Measurements from ENCODE around the gene SREBF2.

The SREBF2 gene

DNA sequence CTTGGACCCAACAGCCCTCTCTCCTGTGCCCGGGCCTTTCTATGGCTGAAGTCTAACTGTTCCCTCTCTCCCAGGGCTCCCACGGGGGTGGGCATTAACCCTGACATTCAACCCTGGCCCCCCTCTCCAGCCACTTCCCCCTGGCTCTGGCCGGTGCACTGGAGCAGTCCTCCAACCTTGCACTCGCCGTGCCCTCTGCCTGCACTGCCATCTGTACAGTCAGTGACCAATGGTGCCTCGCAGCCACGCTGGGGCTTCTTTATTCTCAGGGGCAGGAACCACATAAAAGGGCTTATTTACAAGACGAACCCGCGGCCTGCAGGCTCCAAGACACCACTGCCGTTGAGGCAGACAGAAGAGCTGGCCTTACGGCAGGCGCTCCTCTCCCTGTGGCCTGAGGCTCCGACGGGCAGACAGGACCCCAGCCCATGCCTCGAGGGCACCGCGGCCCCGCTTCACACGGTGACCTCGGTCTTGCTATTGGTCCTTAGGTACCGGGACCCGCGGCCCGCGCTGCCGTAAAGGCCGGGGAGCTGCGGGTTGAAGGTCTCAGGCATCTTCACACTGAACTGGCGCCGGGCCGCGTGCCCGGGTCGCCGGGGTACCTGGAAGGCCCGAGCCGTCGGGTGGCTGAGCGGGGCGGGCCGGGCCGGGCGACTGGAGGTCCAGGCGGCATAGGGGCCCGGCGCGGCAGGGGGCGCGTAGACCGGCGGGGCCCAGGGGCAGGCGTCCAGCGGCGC is 76.6 kb downstream of the SREBF2 start:
- no peak for DNase-seq

DNA sequence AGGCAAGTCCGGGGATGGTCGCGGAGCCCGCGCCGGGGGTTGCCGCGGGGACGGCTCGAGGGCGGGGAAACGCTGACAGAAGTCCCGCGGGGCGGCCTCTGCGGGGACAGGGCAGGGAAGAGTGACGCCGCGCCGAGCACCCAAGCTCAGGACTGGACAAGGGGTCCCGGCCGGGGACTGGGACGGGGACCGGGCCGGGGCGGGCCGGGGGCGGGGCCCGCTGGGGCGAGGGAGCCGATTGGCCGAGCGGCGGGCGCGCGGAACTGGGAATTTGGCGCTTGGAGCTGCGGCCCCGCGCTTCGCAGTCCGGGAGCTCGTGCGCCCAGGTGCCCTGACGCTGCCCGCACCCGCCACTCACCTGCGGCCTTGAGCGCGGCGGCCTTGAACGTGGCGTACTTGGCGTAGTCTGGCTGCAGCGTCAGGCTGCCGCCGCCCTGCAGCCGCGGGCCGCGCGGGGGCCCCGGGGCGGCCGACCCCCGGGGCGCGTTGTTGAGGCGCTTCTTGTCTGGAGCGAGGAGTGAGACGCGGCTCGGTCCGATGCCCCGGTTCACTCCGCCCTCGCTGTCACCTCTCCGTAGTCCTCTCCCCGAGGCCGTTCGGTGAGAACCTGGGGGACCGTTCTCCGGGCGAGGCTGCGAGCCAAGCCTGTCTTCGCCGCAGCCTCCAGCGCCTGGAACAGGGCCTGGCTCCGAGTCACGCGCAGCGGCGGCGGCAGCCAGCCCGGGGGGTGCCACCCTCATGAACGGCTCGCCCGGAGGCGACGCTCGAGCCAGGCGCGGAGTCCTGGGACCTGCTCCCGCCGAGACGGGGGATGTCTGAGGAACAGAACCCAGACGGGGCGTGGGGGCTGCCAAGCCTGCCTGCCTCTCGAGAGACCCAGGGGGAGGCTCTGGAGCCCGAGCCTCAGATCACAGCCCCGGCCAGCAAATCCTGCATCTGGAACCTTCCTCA is 77.4 kb downstream of the SREBF2 start:
- DNase-seq = peak in 1 of 2 donors; percentile 23

GRCh38 chr22:41911001-41911611 is 78.2 kb downstream of the SREBF2 start:
- DNase-seq = no peak

GRCh38 chr22:41912338-41913039 is 79.6 kb downstream of the SREBF2 start:
- DNase-seq = no peak

GRCh38 chr22:41913040-41913719 is 80.3 kb downstream of the SREBF2 start:
- no peak for DNase-seq

GRCh38 chr22:41913842-41914534 is 81.1 kb downstream of the SREBF2 start:
- no peak for DNase-seq

DNA sequence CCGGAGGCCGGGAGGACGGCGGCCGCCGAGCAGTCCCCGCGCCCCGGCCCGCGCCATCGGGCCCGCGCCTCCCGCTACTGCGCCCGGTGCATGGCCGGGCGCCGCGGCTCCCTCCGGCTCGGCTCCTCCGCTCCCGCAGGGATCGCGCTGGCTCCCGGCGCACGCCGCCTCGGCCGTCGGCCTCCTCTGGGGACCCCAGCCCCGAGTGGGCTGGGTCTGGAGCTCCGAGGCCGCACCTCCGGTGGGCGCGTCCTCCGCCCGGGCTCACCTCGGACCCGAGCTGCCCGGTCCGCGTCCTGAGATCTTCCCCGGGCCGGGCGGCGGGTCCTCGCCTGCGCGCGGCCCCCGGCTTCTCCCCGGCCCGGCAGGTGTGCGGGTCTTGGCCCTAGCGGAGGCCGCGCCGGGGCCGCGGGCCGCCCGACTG is 81.7 kb downstream of the SREBF2 start:
- DNase-seq = no peak

GRCh38 chr22:41915035-41915785 is 82.3 kb downstream of the SREBF2 start, which contains the start of gene SHISA8:
Gene SHISA8, minus strand, starts transcription at chr22:41915074. Its CDS starts 407 bp downstream, at chr22:41914667.
- no peak for DNase-seq

DNA sequence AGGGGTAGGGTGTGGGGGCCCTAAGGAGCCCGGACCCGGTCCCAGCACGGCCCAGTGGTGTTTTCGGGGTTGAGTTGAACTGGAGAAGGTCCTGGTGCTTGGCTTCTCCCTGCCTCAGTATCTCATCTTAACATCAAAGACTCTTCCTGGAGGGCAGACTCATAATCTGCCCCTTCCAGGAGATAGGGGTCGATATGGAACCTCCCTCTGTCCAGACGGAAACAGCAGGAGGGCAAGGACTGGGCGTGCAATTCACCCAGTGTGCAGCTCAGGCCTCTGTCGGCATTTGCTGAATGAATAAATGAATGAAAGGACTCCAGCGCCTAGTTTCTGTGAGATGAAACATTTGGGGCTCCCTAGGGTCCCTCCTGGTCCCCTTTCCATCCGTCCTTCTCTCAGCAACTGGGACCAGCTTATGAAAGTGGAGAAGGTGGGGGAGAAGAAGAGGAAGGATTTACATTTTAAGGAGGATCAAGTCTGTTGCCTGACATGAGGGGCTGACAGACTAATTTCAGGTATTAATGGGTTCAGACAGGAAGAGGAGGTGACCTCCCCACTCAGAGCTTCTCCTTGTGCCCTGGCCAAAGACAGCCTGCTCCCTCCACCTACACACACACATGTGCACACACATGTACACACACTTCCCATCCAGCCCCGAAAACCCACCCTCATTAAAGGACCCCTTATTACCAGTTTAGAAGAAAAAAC is 83.0 kb downstream of the SREBF2 start:
- DNase-seq = no peak

GRCh38 chr22:41916745-41917358 is 83.9 kb downstream of the SREBF2 start:
- DNase-seq = no peak

DNA sequence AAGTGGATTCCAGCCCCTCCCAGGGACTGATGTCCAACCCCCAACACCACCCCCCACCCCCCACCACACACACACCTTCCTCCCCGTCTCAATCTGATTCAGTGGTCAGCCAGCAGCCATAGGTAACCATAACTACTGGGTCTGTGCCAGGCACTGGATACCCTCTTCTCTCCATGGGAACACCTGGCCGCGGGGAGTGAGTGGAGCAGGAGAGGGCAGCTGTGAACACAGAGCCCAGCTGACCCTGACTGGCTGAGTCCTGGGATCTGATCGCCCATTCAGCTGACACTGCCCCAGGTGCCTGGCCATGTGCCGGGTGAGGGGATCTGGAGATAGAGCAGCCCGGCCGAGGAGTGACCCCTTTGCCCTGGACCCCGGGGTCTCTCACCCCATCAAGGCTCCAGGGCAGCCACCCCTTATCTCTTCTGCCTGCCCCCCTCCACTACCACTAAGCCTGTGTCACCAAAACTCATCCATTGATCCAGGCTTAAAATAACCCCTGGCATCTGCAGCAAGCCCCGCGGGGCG is 84.5 kb downstream of the SREBF2 start:
- DNase-seq = no peak

- peak; percentile 29 to 52 for DNase-seq
Measured at GRCh38 chr22:41917903-41918791, 85.2 kb downstream of the SREBF2 start.

GRCh38 chr22:41919357-41920224 is 86.7 kb downstream of the SREBF2 start:
- peak in 1 of 2 donors; percentile 18 for DNase-seq

DNA sequence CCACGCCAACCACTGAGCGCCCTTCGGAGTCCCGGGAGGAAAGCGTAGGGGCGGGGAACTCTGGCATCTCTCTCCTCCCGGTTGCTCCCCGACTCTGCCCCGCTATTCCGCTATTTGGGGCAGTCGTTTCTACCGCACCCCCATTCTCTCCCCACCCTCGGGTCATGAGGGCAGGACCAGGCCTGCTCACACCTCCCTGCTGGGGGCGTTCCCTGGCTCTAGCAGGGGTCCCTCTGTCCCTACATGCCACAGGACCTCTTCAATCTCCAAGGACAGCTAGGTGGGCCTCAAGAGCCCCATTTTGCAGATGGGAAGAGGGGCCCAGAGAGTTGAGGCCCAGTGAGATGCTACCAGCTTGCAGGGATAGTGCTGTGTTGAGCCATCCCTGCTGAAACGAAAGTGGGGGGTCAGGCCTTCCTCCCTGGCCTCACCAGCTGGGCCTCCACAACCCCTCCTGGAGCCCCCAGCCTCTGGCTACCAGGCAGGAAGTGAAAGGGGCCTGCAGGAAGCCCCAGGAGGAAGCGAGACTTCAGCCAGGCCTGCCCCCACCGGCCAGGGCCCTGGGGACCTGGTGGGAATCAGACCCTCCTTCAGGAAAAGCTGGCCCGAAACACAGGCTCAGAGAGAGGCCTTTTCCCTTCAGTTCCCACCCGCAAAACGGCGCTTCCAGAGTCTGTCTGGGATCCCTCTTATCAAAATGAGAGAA is 87.5 kb downstream of the SREBF2 start:
- DNase-seq = no peak

GRCh38 chr22:41922328-41922727 is 89.4 kb downstream of the SREBF2 start:
- DNase-seq = no peak

DNA sequence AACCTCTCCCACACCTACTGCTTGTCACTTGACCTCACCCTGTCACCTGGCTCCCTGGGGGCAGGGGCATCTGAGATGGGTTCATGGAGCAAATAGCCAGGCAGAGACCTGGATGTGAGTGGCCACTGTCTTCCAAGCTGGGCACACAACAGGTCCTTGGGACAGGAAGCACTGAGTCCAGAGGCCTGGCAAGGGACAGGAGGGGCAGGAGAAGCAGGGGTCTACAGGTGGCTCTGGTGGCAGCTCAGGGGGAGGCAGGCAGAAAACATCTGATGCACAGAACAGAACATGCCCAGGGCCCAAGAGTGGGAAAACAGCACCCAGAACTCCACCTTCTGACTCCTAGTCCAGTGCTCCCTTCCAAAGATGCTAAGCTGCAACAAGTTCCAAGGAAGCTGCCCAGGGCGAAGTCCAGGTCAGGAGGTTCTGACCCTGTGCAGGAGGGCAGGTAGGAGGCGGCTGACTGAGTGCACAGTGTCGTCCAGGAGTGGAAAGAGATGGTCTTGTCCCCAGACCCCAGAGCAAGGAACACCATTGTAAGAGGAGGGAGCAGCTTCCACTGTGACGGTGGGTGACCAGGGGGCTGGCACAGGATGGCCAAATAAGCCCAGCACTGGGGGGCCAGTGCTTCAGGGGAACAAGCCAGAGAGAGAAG is 90.2 kb downstream of the SREBF2 start:
- no peak for DNase-seq

All from bone marrow (tissue), 2 donors.